GM12891 (cell line): ENCODE measurements around the gene HDAC1.

ENCODE experiments used
- PAX5 ChIP-seq: IDR thresholded peaks from 2 replicates; pipeline ENCODE4 v1.6.1; 2011; ENCODE audit warnings: low read length, moderate library complexity, mild to moderate bottlenecking; ENCODE audit not compliant: insufficient read depth, severe bottlenecking
- POLR2A ChIP-seq: IDR thresholded peaks from 2 replicates; pipeline ENCODE4 v1.6.1; 2011; ENCODE audit warnings: low read depth, low read length, control low read depth
- POLR2AphosphoS5 ChIP-seq: IDR thresholded peaks from 2 replicates; pipeline ENCODE4 v1.6.1; 2011; ENCODE audit warnings: low read depth, low read length, control low read depth
- SPI1 ChIP-seq: IDR thresholded peaks from 2 replicates; pipeline ENCODE4 v1.6.1; 2011; ENCODE audit warnings: low read depth, low read length, control low read depth
- TAF1 ChIP-seq: IDR thresholded peaks from 2 replicates; pipeline ENCODE4 v1.6.1; 2011; ENCODE audit warnings: low read depth, low read length, control low read depth

DNA sequence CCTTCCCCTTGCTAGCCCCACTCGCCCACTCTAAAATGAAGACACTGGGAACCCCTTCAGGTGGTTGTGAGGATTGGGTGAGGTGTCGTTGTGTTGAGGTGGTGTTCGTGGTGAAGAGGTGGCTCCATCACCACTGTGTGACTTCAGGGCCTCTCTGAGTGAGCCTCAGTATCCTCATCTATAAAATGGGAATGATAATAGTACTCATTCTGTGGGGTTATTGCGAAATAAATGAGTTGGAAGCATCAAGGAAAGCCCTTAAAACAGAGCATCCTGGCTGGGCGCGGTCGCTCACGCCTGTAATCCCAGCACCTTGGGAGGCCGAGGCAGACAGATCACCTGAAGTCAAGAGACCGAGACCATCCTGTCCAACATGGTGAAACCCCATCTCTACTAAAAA lies 50.8 kb downstream of the HDAC1 start:
- TF ChIP-seq PAX5 (no peak), TAF1 (no peak), POLR2A (no peak), SPI1 (no peak), POLR2AphosphoS5 (no peak)
